AG08396 (cell line): ENCODE data around the gene ZNF775.

Experiments used
- DNase-seq: peaks from one replicate; pipeline ENCODE4 v3.0.0; 2012; ENCODE audit warnings: low spot score, mixed read lengths

The ZNF775 gene

GRCh38 chr7:150346922-150347321 is 32.2 kb upstream of the ZNF775 start:
- DNase-seq: no peak

GRCh38 chr7:150351587-150352194 is 27.4 kb upstream of the ZNF775 start:
- no peak for DNase-seq

- no peak for DNase-seq
These were observed 23.5 kb upstream of the ZNF775 start for GRCh38 chr7:150355666-150356059.

- DNase-seq: no peak
These were observed 22.7 kb upstream of the ZNF775 start for GRCh38 chr7:150356265-150356897.

- DNase-seq: no peak
These were observed 21.9 kb upstream of the ZNF775 start for GRCh38 chr7:150357270-150357669.

GRCh38 chr7:150357771-150358427 is 21.2 kb upstream of the ZNF775 start:
- DNase-seq: no peak

- no peak for DNase-seq
These were observed 20.7 kb upstream of the ZNF775 start for GRCh38 chr7:150358433-150358832.

GRCh38 chr7:150358988-150359621 is 20.0 kb upstream of the ZNF775 start:
- DNase-seq: no peak

- no peak for DNase-seq
These were observed 19.3 kb upstream of the ZNF775 start for GRCh38 chr7:150359622-150360362.

- DNase-seq: no peak
These were observed 18.6 kb upstream of the ZNF775 start for GRCh38 chr7:150360363-150361058.

GRCh38 chr7:150361402-150361801 is 17.7 kb upstream of the ZNF775 start:
- no peak for DNase-seq

- no peak for DNase-seq
These were observed 17.1 kb upstream of the ZNF775 start for GRCh38 chr7:150361807-150362621.

- DNase-seq: no peak
These were observed 15.8 kb upstream of the ZNF775 start for GRCh38 chr7:150363370-150363769.

- DNase-seq: no peak
These were observed 15.3 kb upstream of the ZNF775 start for GRCh38 chr7:150363872-150364271.

- DNase-seq: no peak
These were observed 13.9 kb upstream of the ZNF775 start for GRCh38 chr7:150365194-150365593.

GRCh38 chr7:150365673-150366398 is 13.3 kb upstream of the ZNF775 start:
- DNase-seq: no peak

GRCh38 chr7:150367677-150368095 is 11.4 kb upstream of the ZNF775 start:
- no peak for DNase-seq

- peak; percentile 93 for DNase-seq
These were observed 10.8 kb upstream of the ZNF775 start, which contains the start of gene REPIN1 for GRCh38 chr7:150368096-150368883. Gene REPIN1, plus strand, starts transcription at chr7:150368822. Its CDS starts 890 bp downstream, at chr7:150369712.
